ENCODE results near the gene PTPRN2. TPM values are rescaled to one million over a fixed set of nuclear protein-coding genes. Genes with fewer than 3 reads are reported as not detected.

PTPRN2 gene
- total RNA-seq, 4 donors from 2014 or later: 2.0 to 9.5 (median 2.6) TPM

GRCh38 chr7:157901166-157901565 is 686.5 kb downstream of the PTPRN2 start:
- TF ChIP-seq CTCF (IDR thresholded peaks at IDR 0.05): no peak
- DNase-seq (ENCODE audit: low spot score): no peak
- no peak for ATAC-seq (ENCODE audit: low FRiP score)

- TF ChIP-seq CTCF (IDR thresholded peaks at IDR 0.05): no peak
- no peak for DNase-seq (ENCODE audit: low spot score)
- no peak for ATAC-seq (ENCODE audit: low FRiP score)
Measured at GRCh38 chr7:157900556-157900955, 687.1 kb downstream of the PTPRN2 start.

- ATAC-seq (ENCODE audit: low FRiP score) (no peak), DNase-seq (ENCODE audit: low spot score) (no peak)
- TF ChIP-seq CTCF (IDR thresholded peaks at IDR 0.05): no peak
Measured at GRCh38 chr7:157900011-157900410, 687.6 kb downstream of the PTPRN2 start.

- TF ChIP-seq CTCF (IDR thresholded peaks at IDR 0.05): no peak
- ATAC-seq (ENCODE audit: low FRiP score) (no peak), DNase-seq (ENCODE audit: low spot score) (no peak)
Measured at GRCh38 chr7:157898802-157899505, 688.7 kb downstream of the PTPRN2 start.

- ATAC-seq (ENCODE audit: low FRiP score): no peak
- no peak for DNase-seq (ENCODE audit: low spot score)
- TF ChIP-seq CTCF (IDR thresholded peaks at IDR 0.05): no peak
Measured at GRCh38 chr7:157898261-157898660, 689.4 kb downstream of the PTPRN2 start.

GRCh38 chr7:157897681-157898080 is 689.9 kb downstream of the PTPRN2 start:
- DNase-seq (ENCODE audit: low spot score) (no peak), ATAC-seq (ENCODE audit: low FRiP score) (no peak)
- TF ChIP-seq CTCF (IDR thresholded peaks at IDR 0.05): no peak

All from omental fat pad (tissue), 4 donors.